Measurements from ENCODE around the gene TXLNA.
"Not testable (repeated sequence)": the region's sequence is repeated elsewhere in the genome, so short reads cannot be mapped to it uniquely, and the experiment has no call there.

TXLNA gene

DNA sequence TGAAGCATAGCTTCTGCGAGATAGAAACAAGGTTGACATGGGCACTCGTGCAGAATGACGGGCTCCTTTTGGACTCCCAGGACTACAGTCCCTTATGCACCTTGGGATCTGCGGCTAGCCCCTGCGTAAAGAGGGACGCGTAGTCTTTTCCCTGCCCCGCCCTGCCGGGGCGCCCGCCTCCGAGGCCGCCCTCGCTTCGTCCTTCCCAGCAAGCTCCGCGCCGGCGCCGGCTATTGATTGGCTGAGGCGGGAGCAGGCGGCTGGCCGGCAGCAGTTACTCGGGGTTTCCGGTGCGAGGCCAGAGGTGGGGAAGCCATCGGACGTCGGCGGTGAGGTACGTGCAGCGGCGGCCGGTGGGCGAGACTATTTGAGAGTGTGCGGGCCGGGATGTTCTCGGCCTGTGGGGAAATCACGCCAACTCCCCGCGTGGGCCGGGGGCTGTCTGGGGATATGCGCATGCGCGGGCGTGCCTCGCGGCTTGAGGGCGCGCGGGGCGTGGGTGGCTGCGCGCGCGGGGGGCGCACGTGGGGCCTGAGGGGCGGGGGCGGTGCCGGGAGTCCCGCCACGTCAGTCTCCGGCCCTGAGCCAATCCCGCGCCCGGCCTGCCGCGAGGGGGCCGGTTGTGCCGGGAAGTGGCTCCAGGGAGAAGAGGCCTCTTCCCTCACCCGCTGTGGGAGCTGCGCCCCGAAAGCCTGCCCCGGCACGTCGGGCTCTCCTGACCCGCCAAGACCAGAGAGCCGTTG is at the start of gene TXLNA:
Gene TXLNA, plus strand, starts transcription at position 233 of the 743 bp plus-strand sequence. CDS start 671 bp downstream, outside the sequence.
- peak; percentile 97 for DNase-seq

DNA sequence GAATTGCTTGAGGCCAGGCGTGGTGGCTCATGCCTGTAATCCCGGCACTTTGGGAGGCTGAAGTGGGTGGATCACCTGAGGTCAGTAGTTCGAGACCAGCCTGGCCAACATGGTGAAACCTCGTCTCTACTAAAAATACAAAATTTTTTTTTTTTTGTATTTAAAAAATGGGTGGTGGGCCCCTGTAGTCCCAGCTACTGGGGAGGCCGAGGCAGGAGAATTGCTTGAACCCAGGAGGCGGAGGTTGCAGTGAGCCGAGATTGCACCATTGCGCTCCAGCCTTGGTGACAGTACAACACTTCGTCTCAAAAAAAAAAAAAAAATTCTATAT is 45.6 kb upstream of the TXLNA start:
- not testable (repeated sequence) for DNase-seq

DNA sequence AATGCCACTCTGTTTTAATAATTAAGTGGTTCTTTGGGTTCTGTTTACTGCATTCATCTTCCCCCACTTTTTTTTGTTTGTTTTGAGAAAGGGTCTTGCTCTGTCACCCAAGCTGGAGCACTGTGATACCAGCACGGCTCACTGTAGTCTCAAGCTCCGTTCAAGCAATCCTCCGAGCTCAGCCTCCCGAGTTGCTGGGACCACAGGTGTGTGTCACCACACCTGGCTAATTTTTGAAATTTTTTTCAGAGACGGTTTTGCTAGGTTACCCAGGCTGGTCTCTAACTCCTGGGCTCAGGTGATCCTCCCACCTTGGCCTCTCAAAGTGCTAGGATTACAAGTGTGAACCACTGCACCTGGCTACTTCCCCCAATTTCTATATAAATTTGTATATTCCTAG is 42.4 kb upstream of the TXLNA start:
- DNase-seq, result no peak

DNA sequence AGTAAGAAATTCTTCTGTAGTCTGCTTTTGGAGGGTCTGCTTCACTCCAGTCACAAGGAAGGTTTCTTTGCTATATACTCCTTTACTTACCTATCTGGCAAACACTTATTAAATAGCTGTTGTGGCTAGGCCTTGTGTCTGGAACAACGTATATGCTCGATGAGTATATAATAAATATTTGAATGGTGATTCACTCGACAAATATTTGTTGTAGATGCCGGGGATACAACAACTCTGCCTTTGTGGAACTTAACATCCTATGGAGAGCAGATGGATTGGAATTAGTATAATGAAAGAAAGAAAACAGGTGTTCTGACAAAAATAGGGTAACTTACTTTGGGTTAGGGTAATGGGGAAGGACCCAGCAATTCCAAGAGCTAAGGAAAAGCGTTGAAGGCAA is 40.5 kb upstream of the TXLNA start:
- DNase-seq, result no peak

DNA sequence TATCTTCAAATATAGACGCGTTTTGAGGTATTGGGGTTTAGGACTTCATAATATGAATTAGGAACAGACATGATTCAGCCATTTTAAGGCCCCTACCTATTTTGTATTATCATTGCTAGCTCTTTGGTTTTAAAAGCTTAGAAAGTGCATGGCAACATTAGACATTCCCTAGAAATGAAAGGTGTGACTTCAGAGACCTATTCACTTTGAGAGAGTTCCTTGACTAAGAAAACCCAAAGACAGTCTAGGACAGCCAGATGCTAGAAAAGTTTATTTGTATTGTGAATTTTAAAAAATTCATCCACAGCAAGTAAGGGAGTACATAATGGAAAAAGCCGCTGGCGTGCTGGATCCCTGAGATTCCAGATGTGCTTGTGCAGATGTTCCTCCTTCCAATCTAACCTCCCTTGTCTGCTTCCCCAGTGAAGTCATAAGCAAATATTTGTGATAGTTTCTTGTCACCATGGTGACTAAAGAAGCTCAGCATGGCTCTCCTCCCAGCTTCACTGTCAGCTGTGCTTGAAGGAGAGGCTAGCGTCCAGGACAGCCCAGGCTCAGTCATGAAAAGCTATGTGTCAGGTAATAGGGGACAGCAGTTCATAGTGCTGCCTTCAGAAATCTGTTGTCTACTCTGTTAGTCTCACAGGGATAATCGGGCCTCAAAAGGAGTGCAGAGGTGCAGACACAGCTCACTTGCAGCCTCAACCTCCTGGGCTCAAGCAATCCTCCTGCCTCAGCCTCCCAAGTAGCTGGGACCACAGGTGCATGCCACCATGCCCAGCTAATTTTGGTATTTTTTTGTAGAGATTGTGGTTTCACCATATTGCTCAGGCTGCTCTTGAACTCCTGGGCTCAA is 36.8 kb upstream of the TXLNA start:
- DNase-seq, result peak; percentile 75

DNA sequence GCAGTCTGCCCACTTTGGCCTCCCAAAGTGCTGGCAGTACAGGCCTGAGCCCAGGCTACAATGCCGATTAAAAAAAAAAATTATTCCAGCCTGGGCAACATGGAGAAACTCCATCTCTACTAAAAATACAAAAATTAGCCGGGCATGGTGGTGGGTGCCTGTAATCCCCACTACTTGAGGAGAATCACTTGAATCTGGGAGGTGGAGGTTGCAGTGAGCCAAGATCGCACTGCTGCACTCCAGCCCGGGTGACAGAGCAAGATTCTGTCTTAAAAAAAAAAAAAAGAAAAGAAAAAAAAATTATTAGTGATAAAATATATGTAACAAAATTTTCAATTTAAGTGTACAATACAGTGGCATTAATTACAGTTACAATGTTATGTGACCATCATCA is 36.2 kb upstream of the TXLNA start:
- DNase-seq, result not testable (repeated sequence)

DNA sequence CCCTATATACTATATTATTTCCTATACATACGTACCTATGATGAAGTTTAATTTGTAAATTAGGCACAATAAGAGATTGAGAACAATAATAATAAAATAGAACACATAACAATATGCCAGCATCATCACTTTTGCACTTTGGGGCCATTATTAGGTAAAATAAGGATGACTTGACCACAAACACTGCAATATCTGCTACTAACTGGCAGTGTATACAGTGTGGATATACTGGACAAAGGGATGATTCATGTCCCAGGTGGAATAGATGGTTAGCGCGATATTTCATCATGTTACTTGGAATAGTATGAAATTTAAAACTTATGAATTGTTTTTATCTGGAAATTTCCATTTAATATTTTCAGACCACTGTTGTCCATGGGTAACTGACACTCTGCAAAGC is 35.4 kb upstream of the TXLNA start:
- DNase-seq, result no peak

DNA sequence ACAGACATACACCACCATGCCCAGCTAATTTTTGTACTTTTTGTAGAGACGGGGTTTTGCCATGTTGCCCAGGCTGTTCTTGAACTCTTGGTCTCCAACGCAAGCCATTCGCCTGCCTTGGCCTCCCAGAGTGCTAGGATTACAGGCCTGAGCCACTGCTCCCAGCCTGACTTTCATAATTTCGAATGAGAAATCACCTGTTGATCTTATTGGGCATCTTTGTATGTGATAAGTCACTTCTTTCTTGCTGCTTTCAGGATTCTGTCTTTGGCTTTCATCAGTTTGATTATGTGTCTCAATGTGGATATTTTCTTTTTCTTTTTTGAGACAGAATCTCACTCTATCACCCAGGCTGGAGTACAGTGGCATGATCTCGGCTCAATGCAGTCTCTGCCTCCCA is 31.7 kb upstream of the TXLNA start:
- DNase-seq, result not testable (repeated sequence)

DNA sequence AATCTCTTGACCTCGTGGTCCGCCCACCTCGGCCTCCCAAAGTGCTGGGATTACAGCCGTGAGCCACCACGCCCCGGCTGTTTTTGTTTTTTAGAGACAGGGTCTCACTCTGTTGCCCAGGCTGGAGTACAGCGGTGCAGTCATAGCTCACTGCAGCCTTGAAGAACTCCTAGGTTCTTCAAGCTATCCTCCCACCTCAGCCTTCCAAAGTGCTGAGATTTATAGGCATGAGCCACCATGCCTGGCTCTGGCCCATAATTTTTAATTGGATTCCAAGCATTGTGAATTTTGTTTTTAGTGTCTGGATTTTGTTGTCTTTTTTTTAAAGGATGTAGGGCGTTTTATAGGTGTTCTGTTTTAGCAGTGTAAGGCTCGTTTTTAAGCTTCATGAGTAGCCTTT is 28.6 kb upstream of the TXLNA start:
- no peak for DNase-seq

DNA sequence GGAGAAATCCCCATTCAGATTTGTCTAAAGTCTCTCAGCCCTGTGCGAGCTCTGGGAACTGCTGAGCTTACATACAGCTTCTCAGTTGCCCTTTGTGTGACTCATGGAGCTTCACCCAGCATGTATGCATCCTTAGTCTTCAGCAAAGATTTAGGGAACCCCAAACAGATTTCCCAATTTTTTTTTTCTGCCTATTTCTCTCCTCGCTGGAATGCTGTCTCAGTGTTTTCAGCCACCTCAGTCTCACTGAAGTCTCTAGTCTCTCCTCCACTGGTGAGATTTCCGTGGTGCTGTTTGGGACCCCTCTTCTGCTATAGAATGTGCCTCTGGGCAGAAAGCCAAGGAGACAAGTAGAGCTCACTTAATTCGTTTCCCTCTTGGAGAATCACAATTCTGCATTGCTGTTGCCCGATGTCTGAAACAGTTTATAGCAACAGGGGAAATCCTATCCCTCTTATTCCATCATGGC is 28.1 kb upstream of the TXLNA start:
- DNase-seq, result peak; percentile 77

DNA sequence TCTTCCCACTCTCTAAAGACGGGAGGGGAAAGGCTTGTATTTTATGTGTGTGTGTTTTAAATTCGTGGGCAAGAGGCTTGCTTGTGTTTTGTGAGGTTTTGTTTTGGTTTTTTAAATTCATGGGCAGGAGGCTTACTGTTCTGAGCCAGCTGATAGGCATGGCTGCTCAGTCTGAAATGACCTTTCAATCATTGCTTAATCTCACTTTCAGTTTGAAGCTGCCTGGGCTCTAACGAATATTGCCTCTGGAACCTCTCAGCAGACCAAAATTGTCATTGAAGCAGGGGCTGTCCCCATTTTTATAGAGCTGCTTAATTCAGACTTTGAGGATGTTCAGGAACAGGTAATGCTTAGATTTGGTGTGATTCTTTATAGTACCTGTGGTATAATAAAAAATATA is 20.3 kb upstream of the TXLNA start:
- DNase-seq, result no peak

DNA sequence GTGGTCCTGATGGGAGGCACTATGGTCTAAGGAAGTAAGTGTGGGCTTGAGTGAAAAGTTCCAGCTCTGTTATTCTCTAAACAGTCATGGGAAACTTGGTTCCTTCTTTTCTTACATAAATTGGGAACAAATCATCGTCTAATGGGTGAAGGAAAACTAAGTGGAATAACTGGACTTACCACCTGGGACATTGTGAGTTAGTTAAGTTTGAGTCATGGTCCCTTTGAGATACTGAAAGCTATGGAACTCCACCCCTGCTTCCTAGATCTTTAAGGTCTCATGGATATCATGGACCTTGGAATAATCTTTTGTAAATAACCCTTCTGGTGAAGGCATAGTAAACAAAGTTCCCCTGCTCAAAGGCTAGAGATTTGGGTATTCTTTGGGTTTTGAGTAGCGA is 16.1 kb upstream of the TXLNA start:
- DNase-seq, result no peak

DNA sequence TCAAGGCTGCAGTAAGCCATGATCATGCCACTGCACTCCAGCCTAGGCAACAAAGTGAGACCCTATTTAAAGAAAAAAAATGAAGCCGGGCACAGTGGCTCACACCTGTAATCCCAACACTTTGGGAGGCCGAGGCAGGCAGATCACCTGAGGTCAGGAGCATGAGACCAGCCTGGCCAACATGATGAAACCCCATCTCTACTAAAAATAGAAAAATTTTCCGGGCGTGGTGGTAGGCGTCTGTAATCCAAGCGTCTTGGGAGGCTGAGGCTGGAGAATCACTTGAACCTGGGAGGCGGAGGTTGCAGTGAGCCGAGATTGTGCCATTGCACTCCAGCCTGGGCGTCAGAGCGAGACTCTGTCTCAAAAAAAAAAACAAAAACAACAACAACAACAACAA is 13.8 kb upstream of the TXLNA start:
- DNase-seq, result not testable (repeated sequence)

DNA sequence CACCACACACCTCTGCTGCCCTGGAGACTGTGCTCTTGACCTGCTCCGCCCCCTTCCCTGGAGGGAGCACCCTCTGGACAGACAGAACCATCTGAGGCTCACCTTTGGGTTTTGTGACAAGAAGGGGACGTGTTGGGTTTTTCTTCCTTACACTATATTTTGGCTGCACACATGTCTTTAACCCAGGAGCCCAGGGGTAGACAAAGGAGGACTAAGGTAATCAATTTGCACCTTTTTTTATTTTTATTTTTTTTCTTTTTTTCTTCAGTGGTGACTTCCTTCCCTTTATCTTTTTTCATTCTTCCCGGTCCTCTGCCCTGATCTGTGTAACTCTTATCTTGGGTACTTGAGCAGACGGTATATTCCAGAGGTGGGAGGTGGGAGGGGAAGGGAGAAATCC is 8.5 kb upstream of the TXLNA start:
- DNase-seq, result no peak

DNA sequence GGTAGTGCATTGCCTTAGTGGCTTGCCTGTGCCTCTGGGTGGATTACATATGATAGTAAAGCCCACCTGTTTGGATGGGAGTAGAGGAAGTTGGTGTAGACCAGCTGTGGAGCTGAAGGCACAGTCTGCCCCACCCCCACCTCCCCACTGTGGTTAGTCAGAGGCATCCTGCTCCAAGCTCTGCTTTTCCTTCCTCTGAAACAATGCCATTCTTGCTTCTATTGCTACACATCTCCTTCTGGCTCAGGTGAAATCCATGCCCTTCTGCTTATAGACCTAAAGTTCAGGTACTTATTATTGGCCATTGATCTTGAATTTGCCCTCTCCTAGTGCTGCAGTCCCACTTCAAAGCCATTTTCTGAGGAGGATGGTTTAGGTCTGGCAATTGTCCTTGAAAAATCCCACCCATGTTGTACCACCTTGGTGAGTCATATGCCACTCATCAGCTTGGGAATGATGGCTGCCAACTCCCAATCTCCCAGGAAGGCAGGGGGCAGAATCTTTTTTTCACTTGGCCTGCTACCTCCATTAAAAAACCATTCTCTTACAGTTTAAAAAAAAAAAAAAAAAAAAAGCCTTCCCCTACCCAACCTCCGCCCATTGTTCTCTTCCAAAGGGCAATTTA is 6.7 kb upstream of the TXLNA start:
- no peak for DNase-seq

DNA sequence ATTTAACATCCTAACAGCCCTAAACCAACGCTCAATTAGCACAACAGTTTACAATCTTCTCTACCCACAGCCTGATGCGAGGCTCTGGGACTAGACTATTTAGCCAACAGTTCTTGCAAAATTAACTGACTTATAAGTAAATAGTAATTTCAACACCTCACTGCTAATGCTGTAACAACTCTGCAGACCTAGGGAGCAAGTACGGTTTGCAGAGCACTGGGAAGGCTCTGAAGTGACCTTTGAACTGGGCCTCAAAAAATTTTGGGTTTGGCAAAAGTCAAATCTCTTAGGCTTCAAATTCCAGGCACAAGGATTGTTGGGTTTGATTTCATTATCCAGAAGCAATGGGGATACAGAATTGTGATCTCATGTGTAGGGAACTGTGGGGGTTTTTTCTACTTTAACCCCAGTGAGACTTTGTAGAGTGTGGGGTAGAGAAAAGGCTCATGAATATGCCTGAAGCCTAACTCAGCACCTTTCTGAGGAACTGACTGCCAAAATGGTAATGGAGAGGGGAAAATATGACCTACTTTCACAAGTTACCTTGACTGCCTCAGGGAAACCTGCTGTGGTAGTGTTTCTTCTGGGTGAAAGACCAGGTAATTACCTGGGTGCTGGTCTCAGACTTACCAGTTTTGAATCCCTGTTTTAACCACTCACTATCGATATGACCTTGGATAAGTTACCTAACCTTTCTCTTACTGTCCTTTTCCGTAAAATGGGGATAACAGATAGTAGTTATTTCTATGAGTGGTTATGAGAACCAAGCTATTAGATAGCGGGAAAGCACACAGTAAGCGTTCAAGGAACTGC is 889 bp upstream of the TXLNA start:
- DNase-seq, result no peak

DNA sequence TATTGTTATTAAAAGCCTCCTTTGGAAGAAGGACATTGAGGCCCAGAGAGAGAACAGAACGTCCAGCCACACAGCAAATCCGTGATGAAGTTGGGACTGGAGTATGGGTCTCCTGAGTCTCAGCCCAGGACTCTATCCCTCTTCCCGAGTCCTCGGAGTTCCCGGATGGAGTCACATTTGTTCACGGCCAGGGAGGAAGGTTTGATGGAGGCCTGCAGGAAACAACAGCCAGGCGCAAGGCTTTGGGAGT is 357 bp upstream of the TXLNA start:
- DNase-seq, result no peak

DNA sequence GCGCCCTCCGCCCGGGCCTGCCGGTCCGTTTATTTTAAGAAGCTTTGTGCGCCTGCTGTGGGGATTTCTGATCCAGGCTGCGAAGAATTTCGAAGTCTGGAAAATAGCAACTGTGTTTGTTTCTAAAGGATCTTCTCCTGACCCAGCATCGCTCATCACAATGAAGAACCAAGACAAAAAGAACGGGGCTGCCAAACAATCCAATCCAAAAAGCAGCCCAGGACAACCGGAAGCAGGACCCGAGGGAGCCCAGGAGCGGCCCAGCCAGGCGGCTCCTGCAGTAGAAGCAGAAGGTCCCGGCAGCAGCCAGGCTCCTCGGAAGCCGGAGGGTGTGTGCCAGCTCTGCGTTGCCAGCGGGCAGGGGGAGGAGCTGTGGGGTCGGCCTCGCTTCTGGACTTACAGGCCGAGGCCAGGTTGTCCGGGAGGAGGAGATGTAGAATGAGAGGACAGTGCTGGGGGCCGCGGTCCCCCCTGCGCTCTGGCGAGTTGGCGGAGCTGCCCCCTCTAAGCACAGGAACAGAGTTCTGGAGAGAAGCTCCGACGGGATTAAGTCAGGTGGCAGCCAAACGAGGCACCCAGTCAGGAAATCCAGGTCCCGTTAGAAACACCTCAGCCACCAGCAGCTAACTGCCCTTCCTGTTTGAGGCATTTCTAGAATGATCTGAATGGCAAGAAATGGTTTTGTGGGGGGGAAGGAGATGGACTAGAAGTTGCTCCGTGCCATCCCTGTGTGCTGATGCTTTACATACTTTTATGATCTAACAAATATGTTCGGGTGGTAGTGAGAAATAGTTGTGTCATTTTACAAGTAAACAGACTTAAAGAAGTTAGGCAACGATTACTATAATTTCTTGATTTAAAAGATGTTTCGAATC is 948 bp downstream of the TXLNA start:
- DNase-seq, result no peak

DNA sequence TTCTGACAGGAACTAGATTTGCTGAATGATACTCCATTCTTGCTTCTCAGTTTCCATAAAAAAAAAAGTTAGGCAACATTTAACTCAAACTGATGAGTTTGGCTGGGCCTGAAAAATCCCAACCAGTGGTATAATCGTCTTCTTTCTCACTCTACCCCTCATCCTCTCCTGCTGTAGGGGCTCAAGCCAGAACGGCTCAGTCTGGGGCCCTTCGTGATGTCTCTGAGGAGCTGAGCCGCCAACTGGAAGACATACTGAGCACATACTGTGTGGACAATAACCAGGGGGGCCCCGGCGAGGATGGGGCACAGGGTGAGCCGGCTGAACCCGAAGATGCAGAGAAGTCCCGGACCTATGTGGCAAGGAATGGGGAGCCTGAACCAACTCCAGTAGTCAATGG is 1.6 kb downstream of the TXLNA start:
- no peak for DNase-seq

DNA sequence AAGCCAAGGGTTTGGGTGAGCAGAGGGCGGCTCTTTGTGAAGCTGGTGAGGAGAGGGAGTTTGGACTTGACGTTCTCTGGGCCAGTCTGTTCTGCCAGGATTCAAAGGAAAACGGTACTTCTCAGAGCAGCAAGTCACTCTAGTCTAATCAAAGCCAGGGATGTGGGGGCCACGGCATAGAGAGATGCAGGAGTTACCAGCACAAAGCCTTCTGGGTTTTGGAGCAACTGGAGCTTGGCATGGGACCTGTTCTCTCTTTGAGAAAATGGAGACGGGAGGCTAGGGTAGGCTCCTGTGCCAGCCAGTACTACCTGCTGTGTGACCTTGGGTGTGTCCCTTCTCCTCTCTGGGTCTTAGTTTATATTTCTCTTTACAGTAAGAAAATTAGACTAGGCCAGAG is 2.1 kb downstream of the TXLNA start:
- DNase-seq, result no peak

DNA sequence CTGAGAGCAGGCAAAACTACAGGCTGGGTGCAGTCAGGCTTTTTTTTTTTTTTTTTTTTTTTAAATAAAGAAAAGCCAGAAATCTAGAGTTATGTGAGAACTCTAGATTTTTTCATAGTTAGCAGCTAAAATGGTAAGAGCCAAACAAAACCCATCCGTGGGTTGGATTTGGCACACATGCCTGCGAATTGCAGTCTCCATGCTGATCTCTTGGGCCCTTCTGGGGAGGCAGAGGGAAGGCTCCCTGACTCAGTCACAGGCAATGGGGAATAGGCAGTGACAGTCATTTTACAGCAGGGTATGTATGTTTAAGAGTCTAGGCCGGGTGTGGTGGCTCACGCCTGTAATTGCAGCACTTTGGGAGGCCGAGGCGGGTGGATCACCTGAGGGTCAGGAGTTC is 2.6 kb downstream of the TXLNA start:
- DNase-seq, result no peak

DNA sequence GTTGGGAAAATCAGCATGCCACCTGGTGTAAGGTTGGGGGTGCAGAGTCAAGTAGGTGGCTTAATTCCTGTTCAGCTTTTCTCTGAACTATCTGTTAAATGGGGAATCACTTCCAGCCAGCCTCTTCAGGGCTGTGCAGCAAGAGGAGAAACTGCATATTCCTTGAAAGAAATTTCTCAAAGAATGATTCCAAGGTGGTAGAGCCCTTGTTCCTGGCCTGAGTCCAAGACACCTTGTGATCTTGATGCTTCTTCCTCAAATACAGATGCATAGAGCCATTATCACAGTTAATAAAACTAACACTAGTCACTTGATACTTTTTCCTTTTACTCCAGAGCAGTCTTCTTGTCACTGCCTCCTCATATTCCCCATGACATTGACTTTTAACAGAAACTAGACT is 5.2 kb downstream of the TXLNA start:
- DNase-seq, result no peak
